H1 (cell line): ENCODE measurements around the gene CCNA1. TPM values are rescaled to one million over a fixed set of nuclear protein-coding genes. Genes with fewer than 3 reads are reported as not detected.

ENCODE experiments used
- BCL11A ChIP-seq, 2 experiments: IDR thresholded peaks; one replicate each; pipeline ENCODE4 v1.6.1; 2011; ENCODE audit warnings: low read depth in 2 of 2, low read length in 2 of 2, mild to moderate bottlenecking in 2 of 2
- PHF8 ChIP-seq: fragments of 200-600 bp; sonication (generic); conservative IDR thresholded peaks from 2 replicates; pipeline ENCODE4 v1.7.1; 2012; ENCODE audit warnings: low read depth, mild to moderate bottlenecking, inconsistent platforms, low read length, moderate library complexity
- SP4 ChIP-seq: IDR thresholded peaks from 2 replicates; pipeline ENCODE4 v1.6.1; 2012; ENCODE audit warnings: low read length, inconsistent platforms
- SUZ12 ChIP-seq: fragments of 200-600 bp; sonication (generic); IDR thresholded peaks from 2 replicates; pipeline ENCODE4 v1.6.1; 2012; ENCODE audit warnings: mild to moderate bottlenecking, inconsistent platforms, low read length, moderate library complexity, mixed read lengths
- polyA plus RNA-seq, 7 experiments: library from polyadenylated mRNA; depleted of rRNA in 3 of 7; stranded (reverse) in 5 of 7; unstranded in 2 of 7; fragments of >200 nt in 5 of 7; fragments of 200-250 nt in 2 of 7; gene quantifications; 1 replicate in 5 of 7; 2 replicates in 1 of 7; 4 replicates in 1 of 7; pipeline versions ENCODE4 v1.2.1 to v1.2.3, GENCODE V29; 2011 to 2013; ENCODE audit warnings: missing spikeins in 2 of 7, mixed read lengths in 2 of 7
- total RNA-seq: library from RNA; stranded (reverse); fragmentation: NEBNext Ultra II Directional; extraction: Animal tissue kit (Norgen Biotek cat#: 25700); gene quantifications from 2 replicates; pipeline ENCODE4 v1.2.1, GENCODE V29; 2021
- TF ChIP-seq, protein P1 (sequence below): IDR thresholded peaks from 2 replicates; pipeline ENCODE4 v1.6.1; 2011; ENCODE audit warnings: low read depth, mild to moderate bottlenecking, low read length; ENCODE audit not compliant: insufficient read depth

Gene CCNA1
- total and polyA plus RNA-seq, 2 of the 8 experiments (the other 6 are each of a cell fraction or from before 2014, with no cell fraction given): 2.2 to 4.1 TPM

DNA sequence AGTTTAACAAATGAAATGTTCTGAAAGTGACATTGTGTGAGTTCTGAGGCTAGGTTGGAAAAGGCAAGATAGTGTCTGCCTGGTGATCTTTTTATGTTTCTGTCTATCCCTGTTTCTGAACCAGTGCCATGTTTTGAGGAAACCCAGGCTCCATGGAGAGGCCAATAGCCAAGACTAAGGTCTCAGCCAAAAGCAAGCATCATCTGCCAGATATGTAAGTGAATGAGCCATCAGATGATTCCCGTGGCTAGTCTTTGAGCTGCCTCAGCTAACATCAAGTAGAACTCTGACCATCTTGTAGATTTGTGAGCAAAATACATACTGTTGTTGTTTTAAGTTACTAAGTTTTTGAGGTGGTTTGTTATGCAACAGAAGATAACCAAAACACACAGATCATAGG is 19.6 kb upstream of the CCNA1 start (continued):
- no peak for TF ChIP-seq SUZ12
- TF ChIP-seq PHF8: no peak
- TF ChIP-seq BCL11A (IDR thresholded peaks at IDR 0.05; ENCODE audit: low read depth in 2 of 2, low read length in 2 of 2): no peak
- no peak for TF ChIP-seq SP4
- TF ChIP-seq, protein P1, sequence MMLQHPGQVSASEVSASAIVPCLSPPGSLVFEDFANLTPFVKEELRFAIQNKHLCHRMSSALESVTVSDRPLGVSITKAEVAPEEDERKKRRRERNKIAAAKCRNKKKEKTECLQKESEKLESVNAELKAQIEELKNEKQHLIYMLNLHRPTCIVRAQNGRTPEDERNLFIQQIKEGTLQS: no peak
